Activated gamma-delta T cell (primary cell): ENCODE data around the gene ARFGAP2.
"Not testable (repeated sequence)": the region's sequence is repeated elsewhere in the genome, so short reads cannot be mapped to it uniquely, and the experiment has no call there.

ENCODE experiments used
- DNase-seq: peaks from one replicate; lab custom pipeline; 2025; lab: John Stamatoyannopoulos, UW

The ARFGAP2 gene

DNA sequence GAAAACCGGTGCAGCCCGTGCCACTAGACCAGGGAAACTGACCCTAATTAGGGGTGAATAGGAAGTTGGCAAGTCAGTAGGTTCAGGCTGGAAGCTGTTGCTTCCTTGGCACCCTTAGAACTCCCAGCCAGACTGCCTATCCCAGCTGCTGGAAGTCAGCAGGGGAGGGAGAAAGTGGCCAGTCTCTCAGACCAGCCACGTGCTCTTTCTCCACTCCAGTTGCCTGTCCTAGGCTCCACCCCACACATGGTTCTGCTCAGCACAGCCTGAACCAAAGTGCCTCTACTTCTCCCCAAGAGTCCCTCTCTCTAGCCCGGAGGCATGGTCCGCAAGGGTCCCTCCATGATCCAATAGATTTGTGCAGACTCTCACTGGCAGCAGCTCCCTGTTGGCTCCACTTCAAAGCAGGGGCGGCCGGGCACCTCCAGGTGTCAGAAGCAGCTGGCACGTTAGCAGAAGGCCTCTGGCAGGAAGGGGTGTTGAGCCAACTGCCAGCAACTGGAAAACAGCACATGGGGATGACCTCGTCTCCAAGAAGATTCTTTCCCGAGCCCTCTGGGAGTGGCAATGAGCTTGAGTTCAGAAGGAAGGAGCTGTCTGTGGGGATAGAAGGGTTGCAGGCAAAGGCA, 27.7 kb downstream of the ARFGAP2 start:
- DNase-seq = no peak

DNA sequence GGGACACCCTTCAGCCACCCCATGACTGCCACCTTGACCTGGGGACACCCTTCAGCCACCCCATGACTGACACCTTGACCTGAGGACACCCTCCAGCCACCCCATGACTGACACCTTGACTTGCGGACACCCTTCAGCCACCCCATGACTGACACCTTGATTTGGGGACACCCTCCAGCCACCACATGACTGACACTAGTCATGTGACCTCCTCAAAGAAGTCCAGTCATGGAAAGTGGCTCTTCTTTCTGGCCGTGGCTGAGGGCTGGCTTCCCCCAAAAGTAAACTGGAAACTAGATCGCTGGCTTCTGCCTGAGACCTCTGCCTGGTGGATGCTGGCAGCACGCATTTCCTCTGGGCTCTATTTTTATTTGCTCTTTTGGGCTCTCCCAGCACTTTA, 28.4 kb downstream of the ARFGAP2 start:
- DNase-seq = no peak

DNA sequence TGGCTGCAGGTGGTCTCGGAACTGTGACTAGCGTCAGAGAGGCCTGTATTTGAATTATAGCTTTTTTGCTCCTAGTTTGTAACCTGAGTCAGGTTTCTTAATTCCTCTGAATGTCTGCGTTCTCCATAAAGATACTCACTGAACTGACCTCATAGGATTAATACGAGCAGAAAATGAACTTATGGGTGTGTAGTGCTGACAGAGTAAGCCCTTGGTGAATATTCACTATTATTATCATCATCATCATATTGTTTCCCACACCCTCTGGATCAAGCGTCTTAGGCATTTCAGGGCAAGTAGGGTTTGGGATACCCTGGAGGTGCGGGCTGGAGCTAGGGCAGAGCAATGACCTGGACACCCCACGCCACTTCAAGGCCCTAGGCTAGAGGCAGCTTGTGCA, 29.0 kb downstream of the ARFGAP2 start:
- no peak for DNase-seq

DNA sequence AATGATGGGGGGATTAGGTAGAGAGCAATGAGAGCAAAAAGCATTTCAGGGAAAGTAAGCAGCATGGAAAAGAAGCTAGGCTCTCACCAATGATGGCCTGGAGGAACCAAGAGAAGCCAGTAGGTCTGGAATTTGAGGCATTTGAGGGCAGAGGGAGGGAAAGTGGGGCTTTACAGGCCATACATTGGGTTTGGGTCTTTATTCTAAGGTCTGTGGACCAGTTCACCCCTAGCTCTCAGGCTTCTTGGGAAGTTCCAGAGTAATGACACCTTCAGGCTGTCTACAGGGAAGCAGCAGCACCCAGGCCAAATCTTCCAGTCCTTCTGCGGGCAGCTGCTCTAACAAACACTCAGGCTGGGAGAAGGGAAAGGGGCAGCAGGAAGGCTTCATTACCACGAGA, 29.4 kb downstream of the ARFGAP2 start:
- no peak for DNase-seq

DNA sequence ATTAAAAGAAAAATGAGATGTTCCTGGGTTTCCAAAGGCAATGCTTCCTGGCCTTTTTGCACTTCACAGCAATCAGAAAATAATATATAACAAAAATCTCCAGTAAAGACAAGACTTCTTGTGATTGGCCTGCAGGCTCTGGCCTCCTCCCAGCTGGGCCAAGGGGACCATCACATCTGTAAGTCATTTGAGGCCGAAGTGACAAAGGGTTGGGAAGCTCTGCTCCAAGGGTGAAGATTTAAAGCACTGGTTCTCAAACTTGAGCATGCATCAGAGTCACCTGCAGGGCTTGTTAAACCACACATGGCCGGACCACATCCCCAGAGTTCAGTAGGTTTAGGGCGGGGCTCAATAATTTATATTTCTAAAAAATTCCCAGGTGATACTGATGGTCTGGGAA, 32.1 kb downstream of the ARFGAP2 start:
- no peak for DNase-seq

DNA sequence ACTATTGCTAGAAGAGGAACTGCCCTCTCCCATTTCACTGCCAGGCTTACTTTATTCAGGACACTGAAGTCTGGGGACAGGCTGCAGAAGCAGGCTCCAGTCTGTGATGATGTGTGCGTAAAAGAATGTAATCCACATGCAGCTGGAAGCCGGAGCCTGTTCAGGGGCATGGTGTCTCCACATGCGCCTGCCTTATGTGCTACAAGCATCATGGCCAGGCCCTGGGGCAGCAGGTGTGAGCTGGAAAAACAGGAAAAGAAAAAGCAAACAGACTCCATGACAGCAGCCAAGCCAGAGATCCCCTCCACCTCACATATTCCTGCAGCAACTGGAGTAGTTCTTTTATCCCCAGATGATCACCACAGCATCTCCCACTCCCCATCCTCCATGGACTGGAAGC, 33.4 kb downstream of the ARFGAP2 start:
- DNase-seq = no peak

DNA sequence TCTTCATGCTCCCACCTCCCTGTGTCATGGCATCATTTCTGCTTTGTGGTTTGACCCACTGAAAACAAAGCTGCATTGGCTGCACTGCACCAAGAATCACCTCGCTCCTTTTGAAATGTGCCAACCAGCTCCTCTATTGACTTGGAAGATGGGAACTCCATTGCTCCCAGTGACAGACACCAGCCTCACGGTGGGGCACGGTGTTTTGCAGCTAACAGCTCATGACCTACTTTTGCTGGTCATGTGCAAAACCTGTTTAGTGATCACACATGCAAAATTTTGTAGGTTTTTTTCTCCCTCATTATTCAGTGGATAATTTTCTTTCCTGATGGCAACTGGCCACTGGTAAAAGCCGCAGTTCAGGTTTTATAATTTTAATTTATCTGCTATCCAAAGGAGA, 36.8 kb downstream of the ARFGAP2 start:
- DNase-seq = no peak

DNA sequence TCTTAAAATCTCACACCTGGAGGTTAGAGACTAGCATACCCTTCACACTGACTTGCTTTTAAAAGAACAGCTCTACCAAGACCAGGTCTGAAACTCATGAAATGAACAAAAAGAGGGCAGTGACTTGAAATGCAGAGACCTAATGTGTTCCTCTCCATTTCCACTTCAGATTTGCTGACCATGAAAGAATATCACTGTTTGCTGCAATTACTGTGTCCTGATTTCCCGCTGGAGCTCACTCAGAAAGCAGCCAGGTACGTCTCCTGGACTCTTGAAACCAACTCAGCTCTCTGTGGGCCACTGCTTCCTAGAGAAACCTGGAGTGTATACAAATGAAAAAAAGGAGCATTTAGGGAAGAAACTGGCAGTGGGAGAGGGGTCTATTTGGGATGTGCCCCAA, 39.2 kb downstream of the ARFGAP2 start:
- no peak for DNase-seq

DNA sequence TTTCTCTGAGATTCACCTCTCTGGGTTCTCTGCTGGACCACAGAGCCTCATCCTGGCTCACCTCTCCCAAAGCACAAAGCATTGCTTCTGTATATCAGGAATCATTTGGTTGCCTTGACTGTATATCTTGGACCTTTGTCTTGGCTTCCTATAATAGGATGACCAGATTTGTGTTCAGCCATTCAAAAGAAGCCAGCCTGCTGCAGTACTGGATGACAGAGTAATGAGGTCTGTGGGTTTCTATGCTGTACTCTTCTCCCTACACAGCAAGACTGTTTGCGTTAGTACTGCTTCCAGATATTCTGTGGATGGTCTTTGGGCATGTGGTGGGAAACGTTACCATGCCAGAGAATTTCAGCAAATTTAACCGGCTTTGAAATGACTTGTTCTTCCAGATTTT, 39.8 kb downstream of the ARFGAP2 start:
- no peak for DNase-seq

DNA sequence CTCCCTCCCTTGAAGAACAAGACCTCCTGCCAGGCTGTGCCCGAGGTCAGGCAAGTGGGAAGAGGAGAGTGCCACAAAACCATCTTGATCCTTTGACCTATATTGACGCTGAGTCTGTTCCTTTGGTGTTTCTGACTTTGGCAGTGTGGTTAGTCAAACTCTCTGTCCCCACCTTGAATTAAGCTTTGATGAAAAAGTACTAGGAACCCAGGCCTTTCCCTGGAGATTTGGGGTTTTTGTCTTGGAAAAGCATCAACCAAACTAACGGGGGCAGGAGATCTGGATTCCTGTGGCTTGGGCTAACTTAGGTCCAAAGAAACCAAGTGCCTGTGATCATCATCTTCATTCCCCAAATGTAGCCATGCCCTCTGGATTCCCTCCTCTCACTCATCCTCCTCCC, 40.4 kb downstream of the ARFGAP2 start:
- DNase-seq = no peak

DNA sequence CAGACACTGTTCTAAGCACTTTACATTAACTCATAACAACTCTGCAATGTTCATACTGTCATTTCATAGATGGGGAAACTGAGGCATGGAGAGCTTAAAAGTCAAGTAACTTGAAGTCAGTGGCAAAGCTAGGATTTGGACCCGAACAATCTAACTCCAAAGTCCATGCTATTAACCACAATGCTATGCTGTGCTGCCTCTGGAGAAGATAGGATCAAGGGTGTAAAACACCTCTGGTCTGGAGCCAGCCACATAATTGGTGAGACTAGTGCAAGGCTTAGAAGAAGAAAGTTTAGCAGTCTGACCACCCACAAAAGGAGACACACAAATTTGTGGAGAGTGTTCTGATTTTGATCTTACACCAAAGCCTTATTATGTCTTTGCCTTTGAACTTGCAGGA, 43.7 kb downstream of the ARFGAP2 start:
- DNase-seq = no peak

DNA sequence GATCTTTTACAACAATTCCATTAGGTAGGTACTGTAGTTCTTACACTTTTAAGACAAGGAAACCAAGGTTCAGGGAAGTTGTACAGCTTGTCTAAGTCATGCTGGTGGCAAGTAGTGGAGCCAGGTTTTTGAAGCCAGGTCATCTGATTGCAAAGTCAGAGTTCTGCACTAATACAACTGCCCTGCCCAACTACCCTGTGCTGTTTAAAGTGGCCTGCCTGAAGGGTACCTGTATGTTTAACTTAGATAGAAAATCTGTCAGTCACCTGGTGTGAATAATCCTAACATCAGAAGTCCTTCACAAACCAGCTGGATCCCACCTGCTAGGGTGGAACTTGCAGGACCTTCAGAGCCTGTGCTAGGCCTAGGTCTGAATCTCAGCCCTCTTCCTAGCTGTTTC, 44.2 kb downstream of the ARFGAP2 start:
- no peak for DNase-seq

DNA sequence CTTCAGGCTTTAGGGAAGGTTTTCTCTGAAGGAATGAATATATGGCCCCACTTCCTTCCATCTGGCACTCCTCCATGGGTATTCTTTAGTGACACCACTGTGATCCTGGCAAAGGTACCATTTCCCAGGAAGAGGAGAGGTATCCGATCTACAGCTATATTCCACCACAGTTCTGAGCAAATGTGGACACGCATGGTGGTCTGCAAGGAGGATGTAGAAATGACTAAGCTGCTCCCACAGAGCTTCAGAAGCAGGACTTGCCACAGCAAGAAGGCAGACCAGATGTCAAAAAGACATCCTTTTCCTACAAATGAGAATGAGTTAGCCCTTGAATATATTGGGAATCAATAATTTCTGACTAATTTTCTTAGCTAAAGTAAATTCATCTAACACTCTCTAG, 45.5 kb downstream of the ARFGAP2 start:
- no peak for DNase-seq

DNA sequence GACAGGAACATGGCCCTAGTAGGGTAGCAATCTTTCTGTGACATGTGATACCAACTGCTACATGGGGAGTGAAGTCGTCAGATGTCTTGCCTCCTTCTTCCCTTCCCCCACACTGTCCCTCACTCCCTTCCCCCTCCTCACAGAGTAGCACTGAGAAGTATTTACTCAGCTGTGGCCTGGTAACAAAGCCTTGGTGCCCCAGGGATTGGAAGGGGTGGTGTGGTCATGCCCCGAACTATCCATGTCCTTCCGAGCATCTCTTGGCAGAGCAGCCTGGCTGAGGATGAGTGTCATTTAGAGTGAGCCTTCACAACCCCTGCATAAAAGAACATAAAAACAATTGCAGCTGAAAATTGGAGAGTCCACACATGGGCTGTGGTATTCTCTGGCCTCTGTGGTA, 46.1 kb downstream of the ARFGAP2 start:
- no peak for DNase-seq

DNA sequence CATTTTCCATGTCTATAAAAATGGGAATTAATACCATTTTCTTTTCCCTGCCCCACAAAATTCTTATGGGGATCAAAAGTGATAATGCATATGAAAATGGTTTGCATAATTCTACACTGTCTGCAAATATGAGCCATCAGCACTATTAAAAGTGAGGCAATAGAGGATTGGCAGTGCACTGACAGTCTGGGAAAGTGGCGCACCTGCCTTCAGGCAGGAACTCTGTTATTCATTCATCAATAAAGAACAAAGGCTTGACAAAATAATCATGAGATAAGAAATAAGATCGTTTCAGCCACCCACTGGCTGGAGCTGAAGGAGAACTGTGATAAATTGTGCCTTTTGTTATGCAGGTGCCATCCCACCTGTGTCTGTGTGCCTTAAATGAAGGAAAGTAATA, 49.5 kb downstream of the ARFGAP2 start:
- DNase-seq = no peak

DNA sequence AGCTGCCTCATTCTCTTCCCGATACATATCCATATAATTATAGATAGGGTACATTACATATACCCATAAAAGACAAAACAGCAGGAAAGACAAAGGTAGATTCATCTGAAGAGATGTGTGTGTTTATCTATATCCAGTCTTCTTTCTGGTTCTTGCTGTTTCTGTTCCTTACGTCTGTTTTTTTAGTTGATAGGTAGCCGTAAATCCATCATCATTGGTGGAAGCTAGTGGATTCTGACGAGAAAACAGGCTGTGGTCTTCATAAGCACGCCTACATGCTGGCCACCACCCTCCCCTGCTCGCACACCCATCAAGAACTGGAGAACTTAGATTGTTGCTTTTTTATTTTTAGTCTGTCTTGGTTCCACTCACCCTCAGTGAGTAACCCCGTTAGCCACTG, 51.6 kb downstream of the ARFGAP2 start:
- DNase-seq = no peak

DNA sequence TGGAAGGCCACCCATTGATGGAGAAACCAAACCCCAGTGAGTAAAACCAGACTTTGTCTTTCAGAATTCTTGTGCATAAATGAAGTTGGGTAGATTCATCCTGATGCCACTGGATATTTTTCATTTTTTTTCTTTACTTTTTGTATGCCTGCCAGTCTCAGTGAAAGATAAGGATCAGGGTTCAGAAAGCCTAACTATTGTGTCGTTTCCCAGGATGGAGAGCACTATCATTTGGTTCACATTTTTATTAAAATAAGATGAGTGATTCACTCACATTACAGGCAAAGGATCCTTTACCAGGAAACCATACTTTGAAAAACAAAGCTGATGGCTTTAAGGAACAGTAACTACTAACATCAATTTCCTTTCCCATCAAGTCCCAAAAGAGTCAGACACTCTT, 52.0 kb downstream of the ARFGAP2 start:
- no peak for DNase-seq

DNA sequence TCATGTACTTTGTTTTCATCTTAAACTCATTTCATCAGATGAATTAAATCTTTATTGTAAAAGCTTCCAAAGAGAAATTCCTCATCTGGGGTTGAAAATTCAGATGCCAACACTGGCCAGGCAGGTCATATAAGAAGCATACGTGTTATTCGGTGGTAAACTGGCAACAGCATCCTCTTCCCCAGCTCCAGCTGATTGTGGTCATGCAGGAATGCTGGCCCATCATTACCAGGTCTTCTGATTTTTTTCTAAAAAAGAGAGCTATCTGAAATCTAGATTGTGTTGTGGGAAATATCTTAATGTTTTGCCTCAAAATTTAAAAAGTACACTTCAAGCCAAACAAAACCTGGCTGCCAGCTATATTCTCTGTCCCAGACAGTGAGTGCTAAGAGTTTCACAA, 53.6 kb downstream of the ARFGAP2 start:
- DNase-seq = no peak

DNA sequence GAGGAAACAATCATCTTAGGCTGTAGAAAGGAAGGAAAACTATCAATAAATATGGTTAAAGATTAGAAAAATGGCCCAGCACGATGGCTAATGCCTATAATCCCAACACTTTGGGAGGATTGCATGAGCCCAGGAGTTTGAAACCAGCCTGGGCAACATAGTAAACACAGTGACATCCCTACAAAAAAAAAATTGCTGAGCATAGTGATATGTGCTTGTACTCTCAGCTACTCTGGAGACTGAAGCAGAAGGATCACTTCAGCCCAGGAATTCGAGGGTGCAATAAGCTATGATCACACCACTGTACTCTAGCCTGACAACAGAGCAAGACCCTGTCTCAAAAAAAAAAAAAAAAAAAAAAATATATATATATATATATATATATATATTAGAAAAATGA, 54.9 kb downstream of the ARFGAP2 start:
- no peak for DNase-seq

DNA sequence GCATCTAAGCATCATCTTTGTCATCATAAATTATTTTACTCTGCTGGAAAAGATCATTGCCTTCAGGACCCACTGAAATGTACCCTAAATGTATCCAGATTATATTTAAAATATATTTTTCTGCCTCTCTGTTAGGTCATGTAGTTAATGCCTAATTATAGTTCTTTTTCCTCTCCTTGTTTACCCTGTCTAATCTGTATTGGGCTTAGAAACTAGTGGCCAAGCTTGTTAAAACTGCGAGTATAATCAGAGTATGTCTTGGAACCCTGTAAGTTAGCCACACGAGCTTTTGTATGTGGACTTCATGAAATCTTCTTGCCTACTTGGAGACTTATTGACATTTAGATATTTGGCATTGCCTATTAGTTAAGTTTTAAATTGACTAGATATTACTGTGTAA, 55.6 kb downstream of the ARFGAP2 start:
- no peak for DNase-seq

DNA sequence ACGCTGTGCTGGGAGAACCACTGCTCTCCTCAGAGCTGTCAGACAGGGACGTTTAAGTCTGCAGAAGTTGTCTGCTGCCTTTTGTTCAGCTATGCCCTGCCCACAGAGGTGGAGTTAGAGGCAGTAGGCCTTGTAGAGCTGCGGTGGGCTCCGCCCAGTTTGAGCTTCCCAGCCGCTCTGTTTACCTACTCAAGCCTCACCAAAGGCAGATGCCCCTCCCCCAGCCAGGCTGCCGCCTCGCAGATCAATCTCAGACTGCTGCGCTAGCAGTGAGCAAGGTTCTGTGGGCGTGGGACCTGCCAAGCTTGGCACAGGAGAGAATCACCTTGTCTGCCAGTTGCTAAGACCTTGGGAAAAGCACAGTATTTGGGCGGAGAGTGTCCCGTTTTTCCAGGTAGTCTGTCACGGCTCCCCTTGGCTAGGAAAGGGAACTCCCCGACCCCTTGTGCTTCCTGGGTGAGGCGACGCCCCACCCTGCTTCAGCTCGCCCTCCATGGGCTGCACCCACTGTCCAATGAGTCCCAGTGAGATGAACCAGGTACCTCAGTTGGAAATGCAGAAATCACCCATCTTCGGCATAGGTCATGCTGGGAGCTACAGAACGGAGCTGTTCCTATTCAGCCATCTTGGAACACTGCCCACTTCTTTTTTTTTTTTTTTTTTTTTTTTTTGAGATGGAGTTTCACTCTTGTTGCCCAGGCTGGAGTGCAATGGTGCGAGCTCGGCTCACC, 57.6 kb downstream of the ARFGAP2 start:
- DNase-seq = not testable (repeated sequence)
